Endothelial cell of umbilical vein (primary cell): ENCODE data around the gene FKBP14. TPM values are rescaled to one million over a fixed set of nuclear protein-coding genes. Genes with fewer than 3 reads are reported as not detected.

Experiments used
- BruUV-seq: library from RNA; stranded (reverse); fragments of 400-500 nt; replicated peaks from 2 replicates; lab custom pipeline; 2021; lab: Mats Ljungman, UMichigan
- CTCF ChIA-PET: fragments of 300-600, 350-600 bp; sonication (Branson Sonifier 250); formaldehyde crosslinking; loops from one replicate; lab custom pipeline; 2021; ENCODE audit warnings: antibody characterized with exemption, inconsistent platforms; lab: Charles Lee
- POLR2A ChIA-PET: fragments of 300-600, 350-600 bp; sonication (Branson Sonifier 250); formaldehyde crosslinking; loops from one replicate; lab custom pipeline; 2021; ENCODE audit warnings: antibody characterized with exemption, inconsistent platforms; lab: Charles Lee
- DNase-seq: peaks from one replicate; pipeline ENCODE4 v3.0.0-alpha.2; 2011; ENCODE audit warnings: low read depth, low spot score
- FAIRE-seq: peaks from 2 replicates; lab custom pipeline; 2011; peaks lifted over from hg19 to GRCh38; lab: Jason Lieb, UNC
- H2AFZ ChIP-seq: 2 replicates; pipeline ENCODE4 v1.6.0; 2012; ENCODE audit warnings: low read depth, low read length, control low read depth, inconsistent platforms
- H3K27ac ChIP-seq: 2 replicates; pipeline ENCODE4 v1.5.1; 2011; ENCODE audit warnings: low read depth, mild to moderate bottlenecking, control low read depth, low read length, moderate library complexity; ENCODE audit not compliant: insufficient read depth
- H3K27me3 ChIP-seq, 2 experiments: 2 replicates each; pipeline versions ENCODE4 v1.6.0 to v1.6.1; 2011; ENCODE audit warnings: low read length in 2 of 2, mixed read lengths in 1 of 2; ENCODE audit not compliant: control insufficient read depth in 2 of 2, insufficient read depth in 2 of 2
- H3K36me3 ChIP-seq, 2 experiments: 2 replicates in 1 of 2; 3 replicates in 1 of 2; pipeline ENCODE4 v1.5.1; 2011; ENCODE audit warnings: low read length in 2 of 2, mild to moderate bottlenecking in 1 of 2, moderate library complexity in 1 of 2; ENCODE audit not compliant: control insufficient read depth in 2 of 2, insufficient read depth in 2 of 2; ENCODE audit errors: extremely low read depth in 1 of 2
- H3K4me1 ChIP-seq: 3 replicates; pipeline ENCODE4 v1.5.1; 2011; ENCODE audit warnings: mild to moderate bottlenecking, low read length; ENCODE audit not compliant: control insufficient read depth, insufficient read depth; ENCODE audit errors: extremely low read depth
- H3K4me2 ChIP-seq: 2 replicates; pipeline ENCODE4 v1.6.1; 2011; ENCODE audit warnings: low read length, control low read depth, mixed read lengths; ENCODE audit not compliant: insufficient read depth
- H3K4me3 ChIP-seq, 3 experiments: fragments of 200-600 bp in 1 of 3; sonication (generic), shearing (Covaris generic) in 1 of 3; replicated peaks in 1 of 3; 2 replicates each; pipeline ENCODE4 v1.5.1; 2011 to 2016; ENCODE audit warnings: control low read depth in 3 of 3, low read length in 3 of 3, mild to moderate bottlenecking in 2 of 3, inconsistent platforms in 1 of 3, low read depth in 1 of 3, moderate library complexity in 1 of 3; ENCODE audit not compliant: insufficient read depth in 1 of 3
- H3K79me2 ChIP-seq: 2 replicates; pipeline ENCODE4 v1.6.0; 2012; ENCODE audit warnings: low read length, inconsistent platforms; ENCODE audit not compliant: control insufficient read depth, insufficient read depth
- H3K9ac ChIP-seq: replicated peaks from 2 replicates; pipeline ENCODE3; 2011; ENCODE audit warnings: low read length, control low read depth; ENCODE audit not compliant: insufficient read depth; ENCODE audit errors: extremely low read depth
- H3K9me1 ChIP-seq: replicated peaks from 3 replicates; pipeline ENCODE4 v1.6.0; 2011; ENCODE audit warnings: mild to moderate bottlenecking, low read length; ENCODE audit not compliant: control insufficient read depth, insufficient read depth; ENCODE audit errors: extremely low read depth
- H3K9me3 ChIP-seq: replicated peaks from 2 replicates; pipeline ENCODE4 v1.5.1; 2012; ENCODE audit warnings: low read length, inconsistent platforms; ENCODE audit not compliant: control insufficient read depth, insufficient read depth
- H4K20me1 ChIP-seq: replicated peaks from 2 replicates; pipeline ENCODE3; 2011; ENCODE audit warnings: mild to moderate bottlenecking, low read length; ENCODE audit not compliant: control insufficient read depth, insufficient read depth; ENCODE audit errors: extremely low read depth
- CTCF ChIP-seq, 2 donors: IDR thresholded peaks; 1 replicate in 1 of 2; 2 replicates in 1 of 2; pipeline ENCODE4 v1.5.1; 2011; ENCODE audit warnings: low read length in 2 of 2, mild to moderate bottlenecking in 2 of 2, moderate library complexity in 2 of 2, control low read depth in 1 of 2, inconsistent platforms in 1 of 2, low read depth in 1 of 2; ENCODE audit not compliant: insufficient read depth in 1 of 2; ENCODE audit errors: extremely low read depth in 1 of 2
- EZH2 ChIP-seq: IDR thresholded peaks from 2 replicates; pipeline ENCODE4 v1.6.1; 2012; ENCODE audit warnings: borderline replicate concordance, low read depth, mild to moderate bottlenecking, moderate library complexity, low read length, inconsistent platforms; ENCODE audit not compliant: severe bottlenecking
- FOS ChIP-seq: IDR thresholded peaks from 2 replicates; pipeline ENCODE4 v1.6.1; 2011; ENCODE audit warnings: mild to moderate bottlenecking, low read length, moderate library complexity, borderline replicate concordance; ENCODE audit not compliant: insufficient read depth
- GATA2 ChIP-seq: IDR thresholded peaks from 2 replicates; pipeline ENCODE4 v1.7.0; 2011; ENCODE audit warnings: low read depth, mild to moderate bottlenecking, moderate library complexity, mixed read lengths, low read length; ENCODE audit not compliant: insufficient read length, insufficient read depth
- JUN ChIP-seq: IDR thresholded peaks from 2 replicates; pipeline ENCODE4 v1.6.1; 2011; ENCODE audit warnings: borderline replicate concordance, low read depth; ENCODE audit not compliant: insufficient read length, insufficient read depth
- MYC ChIP-seq: IDR thresholded peaks from one replicate; pipeline ENCODE4 v1.6.1; 2011; ENCODE audit warnings: mild to moderate bottlenecking, low read depth, low read length
- POLR2A ChIP-seq: IDR thresholded peaks from 2 replicates; pipeline ENCODE4 v1.6.1; 2012; ENCODE audit warnings: low read depth, mild to moderate bottlenecking, control low read depth, low read length
- POLR2AphosphoS5 ChIP-seq: IDR thresholded peaks from 2 replicates; pipeline ENCODE4 v1.6.1; 2012; ENCODE audit warnings: low read depth, mild to moderate bottlenecking, control low read depth, low read length, moderate library complexity; ENCODE audit not compliant: insufficient read depth
- dilution Hi-C: fragments of 300-500 bp; cut with MboI; formaldehyde crosslinking; loops from one replicate; pipeline ENCODE4 v1.15.0; 2019; ENCODE audit warnings: low sequenced_read_pairs; ENCODE audit not compliant: extremely low pct_ligation_motif_present
- intact Hi-C: fragments of 100-400 bp; cut with micrococcal nuclease; formaldehyde crosslinking; loops from one replicate; pipeline ENCODE4 v1.10.0; 2022
- polyA plus RNA-seq, 4 experiments: library from polyadenylated mRNA; depleted of rRNA in 3 of 4; stranded (reverse) in 3 of 4; unstranded in 1 of 4; fragments of >200 nt; gene quantifications; 2 replicates each; pipeline versions ENCODE4 v1.2.1 to v1.2.3, GENCODE V29; 2011 to 2012; ENCODE audit warnings: missing spikeins in 1 of 4
- total RNA-seq: library from RNA; stranded (reverse); gene quantifications from 2 replicates; pipeline ENCODE4 v1.2.3, GENCODE V29; 2021
- TF ChIP-seq, protein P1 (sequence below): IDR thresholded peaks from 2 replicates; pipeline ENCODE4 v1.6.1; 2011; ENCODE audit not compliant: insufficient read depth, insufficient read length

Gene FKBP14
- total and polyA plus RNA-seq, 2 donors (not counting 3 experiments of a cell fraction or from before 2014, with no cell fraction given), result 9.8 to 37.4 TPM

GRCh38 chr7:30053068-30053467 lies 26.6 kb upstream of the FKBP14 start:
- H3K9ac ChIP-seq, result no peak overlapping the region
- no TSS peak for BruUV-seq
- no peak for DNase-seq
- intact Hi-C loops, result no loop called here
- no peak overlapping the region for H3K27ac ChIP-seq
- no peaks in the 10 kb centered on the region for H3K27me3 ChIP-seq
- no peaks in the 10 kb centered on the region for H3K9me1 ChIP-seq
- CTCF ChIA-PET, result interaction anchor here (1.7 kb wide), 1 partner anchor 8 kb away, joined by 4 read pairs; no protein-coding TSS in a partner anchor
- H4K20me1 ChIP-seq, result no peaks in the 10 kb centered on the region
- POLR2A ChIA-PET, result no interaction called here
- H3K79me2 ChIP-seq, result no peaks in the 10 kb centered on the region
- FAIRE-seq, result no peak
- H2AFZ ChIP-seq, result no peak overlapping the region
- H3K9me3 ChIP-seq, result no peaks in the 10 kb centered on the region
- no peak for TF ChIP-seq CTCF (IDR thresholded peaks at IDR 0.05; ENCODE audit: extremely low read depth in 1 of 2, insufficient read depth in 1 of 2, low read depth in 1 of 2, low read length in 2 of 2)
- H3K4me1 ChIP-seq, result no peaks in the 10 kb centered on the region
- dilution Hi-C loops, result no loop called here
- peaks cover 3 to 10% of the 10 kb centered on the region in 2 experiments for H3K36me3 ChIP-seq
- no peak overlapping the region for H3K4me3 ChIP-seq
- no peak overlapping the region for H3K4me2 ChIP-seq

DNA sequence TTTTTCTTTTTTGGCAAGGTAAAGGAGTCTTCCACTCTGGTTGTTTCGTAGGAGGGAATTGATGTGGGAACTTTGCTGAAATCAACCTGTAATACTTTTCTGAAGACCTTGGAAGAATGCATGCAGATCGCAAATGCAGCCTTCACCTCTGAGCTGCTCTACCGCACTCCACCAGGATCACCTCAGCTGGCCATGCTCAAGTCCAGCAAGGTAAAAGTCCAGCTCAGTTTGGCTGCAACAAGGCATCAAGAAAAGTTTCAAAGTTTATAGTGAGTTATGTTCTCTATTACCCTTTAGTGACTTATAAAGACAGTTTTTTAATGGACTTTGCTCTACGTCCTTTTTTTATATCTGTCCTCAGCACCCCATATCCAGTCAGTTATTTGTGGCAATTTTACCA lies 22.7 kb upstream of the FKBP14 start:
- H3K27ac ChIP-seq, result no peak overlapping the region
- H3K9ac ChIP-seq, result no peak overlapping the region
- POLR2A ChIA-PET, result no interaction called here
- DNase-seq (no peak), FAIRE-seq (no peak)
- H3K36me3 ChIP-seq, result peaks cover 3 to 7% of the 10 kb centered on the region in 2 experiments
- dilution Hi-C loops (no loop called here), intact Hi-C loops (no loop called here)
- no peak overlapping the region for H3K4me3 ChIP-seq
- no TSS peak for BruUV-seq
- no peak overlapping the region for H2AFZ ChIP-seq
- H3K79me2 ChIP-seq, result no peaks in the 10 kb centered on the region
- H3K4me2 ChIP-seq, result no peak overlapping the region
- CTCF ChIA-PET, result interaction anchor here (2.5 kb wide), 1 partner anchor 13 kb away, joined by 15 read pairs; no protein-coding TSS in a partner anchor
- no peaks in the 10 kb centered on the region for H3K9me3 ChIP-seq
- no peaks in the 10 kb centered on the region for H3K27me3 ChIP-seq
- no peaks in the 10 kb centered on the region for H3K9me1 ChIP-seq
- TF ChIP-seq POLR2AphosphoS5, result no peak
- no peak for TF ChIP-seq CTCF (IDR thresholded peaks at IDR 0.05; ENCODE audit: extremely low read depth in 1 of 2, insufficient read depth in 1 of 2, low read depth in 1 of 2, low read length in 2 of 2)
- no peak for TF ChIP-seq POLR2A
- no peak for TF ChIP-seq EZH2
- no peak for TF ChIP-seq GATA2
- TF ChIP-seq, protein P1, sequence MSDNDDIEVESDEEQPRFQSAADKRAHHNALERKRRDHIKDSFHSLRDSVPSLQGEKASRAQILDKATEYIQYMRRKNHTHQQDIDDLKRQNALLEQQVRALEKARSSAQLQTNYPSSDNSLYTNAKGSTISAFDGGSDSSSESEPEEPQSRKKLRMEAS, result no peak
- no peak for TF ChIP-seq FOS
- TF ChIP-seq MYC, result no peak
- no peak for TF ChIP-seq JUN
- no peaks in the 10 kb centered on the region for H3K4me1 ChIP-seq
- peaks cover 2% of the 10 kb centered on the region for H4K20me1 ChIP-seq
